NCI-H748 treated with DMSO at 0.1 percent for 48 hours (cell line): Measurements from ENCODE around the gene ZFHX3.

Experiments
- DNase-seq: peaks from one replicate; lab custom pipeline; 2025; lab: John Stamatoyannopoulos, UW

The ZFHX3 gene

GRCh38 chr16:72928090-72928981 lies 119.6 kb downstream of the ZFHX3 start:
- DNase-seq: no peak

- DNase-seq: peak; percentile 32
Measured at GRCh38 chr16:72927199-72928089, 120.5 kb downstream of the ZFHX3 start.

- DNase-seq: no peak
Measured at GRCh38 chr16:72926177-72927070, 121.5 kb downstream of the ZFHX3 start.

DNA sequence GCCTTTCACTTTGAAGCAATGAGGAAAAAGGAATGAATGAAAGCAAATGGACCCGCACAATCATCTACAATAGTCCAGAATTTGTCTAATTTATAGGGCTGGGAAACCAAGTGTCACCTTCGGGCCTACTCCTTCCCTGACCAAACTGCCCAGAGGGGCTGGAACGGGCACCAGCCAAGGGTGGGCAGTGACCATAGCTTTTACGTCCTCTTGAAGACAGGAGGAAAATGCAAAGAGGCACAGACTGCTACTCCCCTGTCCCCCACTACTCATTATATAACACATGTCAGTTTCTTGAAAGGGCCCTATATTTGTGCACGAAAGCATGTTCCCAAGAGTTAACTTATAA lies 122.3 kb downstream of the ZFHX3 start:
- DNase-seq: no peak

DNA sequence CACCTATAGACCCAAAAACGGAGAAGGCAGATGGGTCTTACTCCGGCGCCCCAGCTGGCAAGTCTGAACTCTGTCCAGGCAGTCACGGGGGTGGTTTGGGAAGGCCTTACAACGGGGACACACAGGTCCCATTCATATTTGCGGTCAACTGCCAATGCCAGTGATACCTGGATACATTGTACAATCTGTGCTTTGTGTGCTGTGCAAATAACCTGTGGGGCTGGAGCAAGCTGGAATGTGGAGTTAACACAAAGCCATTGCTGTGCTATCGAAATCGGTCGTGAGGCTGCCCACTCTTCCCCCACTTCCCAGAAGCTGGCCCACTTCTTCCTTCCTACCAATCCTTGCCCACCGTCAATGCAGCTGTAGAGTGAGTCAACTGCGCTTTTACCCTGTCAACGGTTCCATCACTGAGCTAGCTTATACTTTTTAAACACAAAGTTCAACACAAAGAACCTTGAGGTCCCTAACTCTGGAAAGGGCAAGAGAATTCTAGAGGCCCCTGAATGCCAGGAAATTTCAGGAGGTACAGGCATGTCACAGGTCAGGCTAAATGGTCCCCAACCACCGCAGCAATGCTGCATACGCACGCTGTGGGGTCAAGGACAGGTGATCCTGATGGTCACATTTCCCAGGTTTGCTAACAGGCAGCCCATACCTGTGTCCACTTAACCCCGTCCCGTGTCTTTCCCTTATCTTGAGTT lies 122.8 kb downstream of the ZFHX3 start:
- no peak for DNase-seq

DNA sequence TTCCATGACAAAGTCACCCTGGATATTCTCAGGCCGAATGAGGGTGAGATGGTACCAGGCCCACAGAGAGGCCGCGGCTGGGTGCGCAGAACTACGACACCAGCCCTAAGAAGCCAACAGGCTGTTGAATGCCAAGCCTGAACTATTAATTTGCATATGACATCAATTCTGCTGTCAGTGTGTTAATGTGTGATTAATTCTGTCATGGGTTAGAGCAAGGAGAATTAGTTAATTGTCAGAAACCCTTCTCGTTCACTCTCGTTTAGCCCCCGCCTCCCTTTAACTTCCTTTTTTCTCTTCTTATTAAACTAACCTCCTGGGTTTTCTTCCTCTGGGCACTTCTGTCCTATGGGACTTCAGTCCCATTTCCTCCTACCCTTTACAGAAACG lies 123.4 kb downstream of the ZFHX3 start:
- no peak for DNase-seq

DNA sequence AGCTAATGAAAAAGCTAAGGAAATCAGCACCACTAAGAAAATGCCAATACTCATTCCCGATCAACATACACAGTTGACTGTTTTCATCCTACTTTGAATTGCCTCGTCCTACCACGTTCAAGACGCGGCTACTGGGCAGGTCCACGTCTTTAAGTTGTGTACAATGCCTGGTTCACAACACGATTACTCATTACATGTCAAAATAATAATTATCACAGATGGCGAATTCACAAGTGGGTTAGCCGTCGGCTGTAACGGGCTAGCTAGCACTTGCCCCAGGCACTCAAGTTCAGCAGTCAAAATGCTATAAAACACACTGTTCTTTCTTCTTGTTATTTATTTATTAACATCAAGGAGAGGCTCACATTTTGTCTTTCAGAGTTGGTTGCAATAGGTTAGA lies 124.2 kb downstream of the ZFHX3 start:
- DNase-seq: no peak

DNA sequence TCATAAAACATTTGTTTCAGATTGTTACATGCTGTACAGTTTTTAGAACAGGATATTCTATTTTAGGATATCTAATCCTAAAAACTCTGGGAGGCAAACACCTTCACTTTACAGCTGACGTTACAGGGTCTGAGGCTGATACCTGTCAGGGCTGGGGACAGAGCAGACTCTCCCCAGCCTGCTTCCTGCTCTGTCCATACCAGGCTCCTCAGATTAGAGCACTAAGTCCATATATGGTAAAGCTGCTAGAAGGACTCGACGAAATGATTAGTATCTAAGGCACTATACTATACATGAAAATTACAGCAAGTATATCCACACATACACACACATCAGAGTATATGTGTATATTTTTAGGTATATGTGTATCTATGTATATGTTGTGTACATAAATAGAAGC lies 125.2 kb downstream of the ZFHX3 start:
- no peak for DNase-seq

- DNase-seq: no peak
Measured at GRCh38 chr16:72921620-72922019, 126.3 kb downstream of the ZFHX3 start.

DNA sequence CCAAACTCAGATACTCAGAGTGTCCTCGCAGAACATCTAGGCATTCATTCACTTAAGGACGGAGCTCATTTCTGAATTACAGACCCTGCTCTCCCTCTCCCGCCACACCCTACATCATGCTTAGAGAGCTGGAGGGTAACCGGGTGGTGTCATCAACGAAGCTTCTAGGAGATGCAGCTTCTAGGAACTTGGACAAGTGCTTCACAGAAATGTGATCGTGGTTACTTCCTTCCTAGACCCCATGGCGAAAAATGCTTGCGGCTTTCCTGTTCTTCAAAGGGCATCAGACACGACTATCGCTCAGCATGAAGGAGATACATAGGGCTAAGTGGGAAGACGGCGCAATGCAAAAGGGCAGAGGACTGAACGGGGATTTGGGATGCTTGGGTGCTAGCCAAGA lies 126.8 kb downstream of the ZFHX3 start:
- DNase-seq: no peak

DNA sequence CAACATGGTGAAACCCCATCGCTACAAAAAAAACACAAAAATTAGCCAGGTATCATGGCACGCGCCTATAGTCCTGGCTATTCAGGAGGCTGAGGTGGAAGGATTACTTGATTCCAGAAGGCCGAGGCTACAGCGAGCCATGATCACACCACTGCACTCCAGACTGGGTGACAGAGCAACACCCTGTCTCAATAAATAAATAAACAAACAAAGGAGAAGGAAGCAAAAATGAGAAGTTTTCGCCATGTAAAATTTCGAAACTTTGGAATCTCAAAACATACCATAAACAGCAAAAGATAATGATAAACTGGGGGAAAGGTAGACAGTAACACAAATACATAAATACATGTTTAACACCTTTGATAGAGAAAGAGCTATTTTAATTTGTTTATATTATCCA lies 130.9 kb downstream of the ZFHX3 start:
- no peak for DNase-seq

GRCh38 chr16:72915331-72915730 lies 132.6 kb downstream of the ZFHX3 start:
- DNase-seq: no peak

- DNase-seq: no peak
Measured at GRCh38 chr16:72913551-72913950, 134.4 kb downstream of the ZFHX3 start.

GRCh38 chr16:72911971-72912370 lies 136.0 kb downstream of the ZFHX3 start:
- no peak for DNase-seq

GRCh38 chr16:72910875-72911274 lies 137.1 kb downstream of the ZFHX3 start:
- DNase-seq: no peak

DNA sequence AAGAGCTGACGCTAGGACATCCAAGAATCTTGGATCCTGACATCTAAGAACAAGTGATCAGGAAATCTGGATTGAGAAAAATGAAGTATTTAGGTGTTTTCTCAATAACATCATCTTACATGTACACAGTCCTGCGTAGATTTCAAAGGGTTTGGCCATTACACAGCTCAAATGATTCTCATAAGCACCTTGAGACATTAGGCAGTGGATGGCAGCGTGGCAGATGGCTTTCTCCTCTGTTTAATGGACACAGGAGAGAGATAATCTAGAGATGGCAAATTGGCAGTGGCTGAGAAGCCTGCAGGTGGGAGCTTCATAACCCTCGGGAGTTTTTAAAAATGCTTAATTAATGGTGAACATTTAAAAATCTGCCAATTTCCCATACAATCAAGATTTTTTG lies 137.5 kb downstream of the ZFHX3 start:
- DNase-seq: no peak

DNA sequence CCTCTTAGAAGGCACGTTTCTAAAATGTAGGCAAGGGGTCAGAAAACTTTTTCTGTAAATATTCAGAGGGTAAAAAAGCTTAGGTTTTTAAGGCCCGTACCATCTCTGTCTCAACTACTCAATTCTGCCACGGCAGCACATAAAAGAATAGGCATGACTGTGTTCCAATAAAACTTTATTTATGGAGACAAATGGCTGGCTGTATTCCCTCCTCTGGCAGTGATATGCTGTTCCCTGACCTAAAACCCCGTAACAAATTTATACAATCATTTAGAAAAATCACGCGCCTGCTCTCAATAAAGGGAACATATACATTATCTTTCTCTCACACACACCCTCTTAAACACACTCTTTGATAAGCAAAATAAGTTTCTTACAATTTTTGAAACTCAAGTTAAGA lies 138.7 kb downstream of the ZFHX3 start:
- DNase-seq: no peak

- no peak for DNase-seq
Measured at GRCh38 chr16:72908362-72909167, 139.4 kb downstream of the ZFHX3 start.

GRCh38 chr16:72905581-72905980 lies 142.3 kb downstream of the ZFHX3 start:
- no peak for DNase-seq

DNA sequence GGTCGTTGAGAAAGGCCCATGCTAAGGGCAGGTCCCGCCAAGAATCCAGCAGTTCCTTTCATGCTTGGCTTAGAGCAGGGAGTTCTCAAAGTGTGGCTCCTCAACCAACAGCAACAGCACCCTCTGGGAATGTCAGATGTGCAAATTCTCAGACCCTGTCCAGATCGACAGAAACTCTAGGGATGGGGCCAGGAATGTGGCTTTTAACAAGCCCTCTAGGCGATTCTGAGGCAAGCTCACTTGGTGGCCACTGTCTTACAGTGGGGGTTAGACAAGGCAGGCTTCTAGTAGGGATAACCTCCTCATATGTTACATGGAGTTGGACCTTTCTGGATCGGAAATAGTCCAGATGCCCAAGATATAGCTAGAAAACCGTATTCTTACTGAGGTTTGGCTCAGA lies 144.8 kb downstream of the ZFHX3 start:
- no peak for DNase-seq

DNA sequence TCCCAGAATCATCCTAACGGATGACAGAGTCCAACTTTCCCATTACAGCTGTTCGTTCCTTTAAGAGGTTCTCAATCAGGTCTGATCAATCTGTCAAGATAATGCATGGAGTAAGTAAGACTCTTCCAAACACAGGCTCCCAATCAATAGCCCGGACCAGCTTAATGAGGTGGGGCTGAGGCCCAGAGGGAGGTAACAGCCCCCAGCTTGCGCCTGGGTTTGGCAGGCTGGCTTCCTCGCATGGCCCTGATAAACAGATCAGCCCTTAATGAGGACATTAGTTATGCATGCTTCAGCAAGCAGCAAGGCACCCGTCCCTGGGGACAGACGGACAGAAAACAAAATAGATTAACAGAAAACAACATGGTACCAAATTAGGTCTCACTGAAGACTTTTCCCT lies 145.7 kb downstream of the ZFHX3 start:
- DNase-seq: no peak
